MM.1S (cell line): ENCODE measurements around the gene MYH11.

Experiments used
- DNase-seq: peaks from one replicate; pipeline ENCODE4 v3.0.0-alpha.2; 2015
- H2AFZ ChIP-seq: fragments of 300-600 bp; sonication (generic); 2 replicates; pipeline ENCODE4 v1.6.0; 2016; ENCODE audit warnings: antibody characterized with exemption, low read length
- H3F3A ChIP-seq: fragments of 300-600 bp; sonication (generic); 2 replicates; pipeline ENCODE4 v1.6.1; 2016; ENCODE audit warnings: mild to moderate bottlenecking, antibody characterized with exemption, low read length, moderate library complexity, mixed read lengths; ENCODE audit not compliant: insufficient read depth
- H3K27ac ChIP-seq: fragments of 300-600 bp; sonication (generic); 2 replicates; pipeline ENCODE4 v1.5.1; 2016; ENCODE audit warnings: mild to moderate bottlenecking, low read length
- H3K27me3 ChIP-seq: fragments of 300-600 bp; sonication (generic); replicated peaks from 2 replicates; pipeline ENCODE4 v1.6.0; 2016; ENCODE audit warnings: low read length; ENCODE audit not compliant: insufficient read depth
- H3K36me3 ChIP-seq: fragments of 300-600 bp; sonication (generic); replicated peaks from 2 replicates; pipeline ENCODE4 v1.6.1; 2016; ENCODE audit warnings: mild to moderate bottlenecking, low read length, mixed read lengths; ENCODE audit not compliant: insufficient read depth
- H3K4me1 ChIP-seq: fragments of 300-600 bp; sonication (generic); 2 replicates; pipeline ENCODE4 v1.6.1; 2016; ENCODE audit warnings: low read length, mixed read lengths
- H3K4me2 ChIP-seq: fragments of 300-600 bp; sonication (generic); 2 replicates; pipeline ENCODE4 v1.6.0; 2016; ENCODE audit warnings: low read depth, low read length
- H3K4me3 ChIP-seq: fragments of 300-600 bp; sonication (generic); 2 replicates; pipeline ENCODE4 v1.5.1; 2016; ENCODE audit warnings: low read length, mixed read lengths
- H3K79me2 ChIP-seq: fragments of 300-600 bp; sonication (generic); 2 replicates; pipeline ENCODE4 v1.6.1; 2016; ENCODE audit warnings: mixed run types, low read length, mixed read lengths
- H3K9ac ChIP-seq: fragments of 300-600 bp; sonication (generic); 2 replicates; pipeline ENCODE4 v1.6.1; 2016; ENCODE audit warnings: low read length, mixed read lengths
- H3K9me2 ChIP-seq: fragments of 300-600 bp; sonication (generic); replicated peaks from 2 replicates; pipeline ENCODE4 v1.6.1; 2016; ENCODE audit warnings: mild to moderate bottlenecking, low read length, mixed read lengths; ENCODE audit not compliant: insufficient read depth
- H3K9me3 ChIP-seq: fragments of 300-600 bp; sonication (generic); replicated peaks from 2 replicates; pipeline ENCODE4 v1.6.1; 2016; ENCODE audit warnings: mild to moderate bottlenecking, low read length, mixed read lengths; ENCODE audit not compliant: insufficient read depth
- H4K20me1 ChIP-seq: fragments of 300-600 bp; sonication (generic); 2 replicates; pipeline ENCODE4 v1.6.1; 2016; ENCODE audit warnings: mild to moderate bottlenecking, low read length, moderate library complexity, mixed read lengths; ENCODE audit not compliant: insufficient read depth
- EZH2 ChIP-seq: fragments of 300-600 bp; sonication (generic); optimal IDR thresholded peaks from 2 replicates; pipeline ENCODE3; 2017; ENCODE audit warnings: low read depth, mild to moderate bottlenecking, antibody characterized with exemption, low read length, mixed read lengths
- EZH2phosphoT487 ChIP-seq: fragments of 300-600 bp; sonication (generic); IDR thresholded peaks from 2 replicates; pipeline ENCODE4 v1.6.1; 2018; ENCODE audit warnings: antibody characterized with exemption, low read length
- TF ChIP-seq, protein P1 (sequence below): fragments of 300-600 bp; sonication (generic); IDR thresholded peaks from 2 replicates; pipeline ENCODE4 v1.5.1; 2016; ENCODE audit warnings: antibody characterized with exemption, low read length, mixed read lengths

The MYH11 gene

DNA sequence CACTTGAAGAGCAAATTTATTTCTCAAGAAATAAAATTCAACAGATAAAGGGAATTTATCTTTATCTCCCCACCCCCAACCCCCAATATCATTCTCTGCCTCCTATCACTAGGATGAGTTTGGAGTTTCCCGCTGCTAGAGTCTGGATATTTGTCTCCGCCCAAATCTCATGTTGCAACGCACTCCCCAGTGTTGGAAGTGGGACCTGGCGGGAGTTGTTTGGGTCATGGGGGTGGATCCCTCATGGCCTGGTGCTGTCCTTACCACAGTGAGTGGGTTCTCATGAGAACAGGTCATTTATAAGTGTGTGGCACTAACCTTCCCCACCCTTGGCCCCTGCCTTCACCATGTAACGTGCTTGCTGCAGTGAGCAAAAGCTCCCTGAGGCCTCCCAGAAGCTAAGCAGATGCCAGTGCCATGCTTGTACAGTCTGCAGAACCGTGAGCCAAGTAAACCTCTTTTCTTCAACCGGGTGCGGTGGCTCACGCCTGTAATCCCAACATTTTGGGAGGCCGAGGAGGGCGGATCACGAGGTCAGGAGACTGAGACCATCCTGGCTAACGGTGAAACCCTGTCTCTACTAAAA, 25.1 kb upstream of the MYH11 start:
- Histone ChIP-seq H3K27ac (no peak overlapping the region), H2AFZ (no peak overlapping the region), H4K20me1 (no peaks in the 10 kb centered on the region), H3K9me2 (no peaks in the 10 kb centered on the region), H3K79me2 (peaks cover 48% of the 10 kb centered on the region), H3K4me3 (no peak overlapping the region), H3K4me2 (no peak overlapping the region), H3K36me3 (no peaks in the 10 kb centered on the region; the same call in 1 of the 2 replicates), H3K9ac (no peak overlapping the region), H3K27me3 (no peaks in the 10 kb centered on the region), H3K4me1 (no peaks in the 10 kb centered on the region), H3F3A (no peaks in the 10 kb centered on the region), H3K9me3 (no peaks in the 10 kb centered on the region)
- TF ChIP-seq EZH2phosphoT487 (no peak), EZH2 (no peak)
- TF ChIP-seq, protein P1, sequence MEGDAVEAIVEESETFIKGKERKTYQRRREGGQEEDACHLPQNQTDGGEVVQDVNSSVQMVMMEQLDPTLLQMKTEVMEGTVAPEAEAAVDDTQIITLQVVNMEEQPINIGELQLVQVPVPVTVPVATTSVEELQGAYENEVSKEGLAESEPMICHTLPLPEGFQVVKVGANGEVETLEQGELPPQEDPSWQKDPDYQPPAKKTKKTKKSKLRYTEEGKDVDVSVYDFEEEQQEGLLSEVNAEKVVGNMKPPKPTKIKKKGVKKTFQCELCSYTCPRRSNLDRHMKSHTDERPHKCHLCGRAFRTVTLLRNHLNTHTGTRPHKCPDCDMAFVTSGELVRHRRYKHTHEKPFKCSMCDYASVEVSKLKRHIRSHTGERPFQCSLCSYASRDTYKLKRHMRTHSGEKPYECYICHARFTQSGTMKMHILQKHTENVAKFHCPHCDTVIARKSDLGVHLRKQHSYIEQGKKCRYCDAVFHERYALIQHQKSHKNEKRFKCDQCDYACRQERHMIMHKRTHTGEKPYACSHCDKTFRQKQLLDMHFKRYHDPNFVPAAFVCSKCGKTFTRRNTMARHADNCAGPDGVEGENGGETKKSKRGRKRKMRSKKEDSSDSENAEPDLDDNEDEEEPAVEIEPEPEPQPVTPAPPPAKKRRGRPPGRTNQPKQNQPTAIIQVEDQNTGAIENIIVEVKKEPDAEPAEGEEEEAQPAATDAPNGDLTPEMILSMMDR, result no peak
- DNase-seq, result no peak

DNA sequence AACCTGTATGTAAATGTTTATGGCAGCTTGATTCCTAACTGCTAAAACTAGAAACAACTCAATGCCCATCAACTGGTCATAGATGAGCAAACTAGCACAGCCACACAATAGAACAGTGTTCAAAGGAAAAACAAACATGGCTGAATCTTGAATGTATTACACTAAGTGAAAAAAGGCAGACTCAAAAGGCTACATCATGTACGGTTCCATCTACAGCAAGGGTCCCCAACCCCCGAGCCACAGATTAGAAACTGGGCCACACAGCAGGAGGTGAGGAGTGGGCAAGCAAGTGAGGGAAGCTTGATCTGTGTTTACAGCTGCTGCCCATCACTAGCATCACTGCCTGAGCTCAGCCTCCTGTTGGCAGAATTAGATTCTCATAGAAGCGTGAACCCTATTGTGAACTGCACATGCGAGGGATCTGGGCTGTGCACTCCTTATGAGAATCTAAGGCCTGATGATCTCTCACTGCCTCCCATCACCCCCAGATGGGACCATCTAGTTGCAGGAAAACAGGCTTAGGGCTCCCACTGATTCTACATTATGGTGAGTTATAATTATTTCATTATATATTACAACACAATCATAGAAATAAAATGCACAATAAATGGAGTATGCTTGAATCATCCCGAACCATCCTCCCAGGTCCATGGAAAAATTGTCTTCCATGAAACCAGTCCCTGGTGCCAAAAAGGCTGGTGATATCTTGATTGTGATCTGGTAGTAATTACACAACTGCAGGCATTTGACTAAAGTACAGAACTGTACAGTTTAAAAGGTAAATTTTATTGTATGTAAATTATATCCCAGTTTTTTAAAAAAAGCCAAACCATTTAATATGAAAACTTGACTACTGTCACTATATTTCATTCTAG, 23.8 kb upstream of the MYH11 start:
- Histone ChIP-seq H3K9ac (no peak overlapping the region), H3K36me3 (no peaks in the 10 kb centered on the region; the same call in 1 of the 2 replicates), H3K4me1 (no peaks in the 10 kb centered on the region), H3F3A (no peaks in the 10 kb centered on the region), H3K27ac (no peak overlapping the region), H3K9me3 (no peaks in the 10 kb centered on the region), H2AFZ (no peak overlapping the region), H3K79me2 (peaks cover 36% of the 10 kb centered on the region), H3K4me3 (no peak overlapping the region), H3K4me2 (no peak overlapping the region), H4K20me1 (no peaks in the 10 kb centered on the region), H3K27me3 (no peaks in the 10 kb centered on the region), H3K9me2 (no peaks in the 10 kb centered on the region)
- TF ChIP-seq EZH2 (no peak), EZH2phosphoT487 (no peak)
- TF ChIP-seq, protein P1, result no peak
- DNase-seq, result no peak

DNA sequence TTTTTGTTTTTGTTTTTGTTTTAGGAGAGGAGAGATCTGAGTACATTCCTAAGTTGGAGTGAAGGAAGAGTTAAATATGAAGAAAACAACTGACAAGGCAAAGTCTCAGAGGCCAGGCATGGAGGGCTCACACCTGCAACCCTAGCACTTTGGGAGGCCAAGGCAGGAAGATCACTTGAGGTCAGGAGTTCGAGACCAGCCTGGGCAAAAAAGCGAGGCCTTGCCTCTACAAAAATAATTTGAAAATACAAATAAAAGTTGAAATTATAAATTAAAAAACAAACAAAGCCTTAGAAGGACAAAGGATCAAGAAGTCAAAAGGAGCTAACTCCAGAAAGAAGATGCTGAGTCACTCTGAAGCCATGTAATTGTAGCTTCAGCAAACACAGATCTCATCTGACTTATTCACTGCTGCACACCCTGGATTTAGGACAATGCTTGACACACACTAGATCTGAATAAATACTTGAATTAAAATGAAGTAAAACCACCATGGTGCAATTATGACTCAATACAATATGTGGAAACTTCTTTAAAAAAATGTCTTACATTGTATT, 22.5 kb upstream of the MYH11 start:
- no peak overlapping the region for H2AFZ ChIP-seq
- no peak overlapping the region for H3K27ac ChIP-seq
- TF ChIP-seq EZH2 (no peak), EZH2phosphoT487 (no peak)
- TF ChIP-seq, protein P1, result no peak
- no peak overlapping the region for H3K9ac ChIP-seq
- H3K36me3 ChIP-seq, result no peaks in the 10 kb centered on the region; the same call in 1 of the 2 replicates
- no peaks in the 10 kb centered on the region for H3K9me2 ChIP-seq
- H4K20me1 ChIP-seq, result no peaks in the 10 kb centered on the region
- peaks cover 23% of the 10 kb centered on the region for H3K79me2 ChIP-seq
- no peaks in the 10 kb centered on the region for H3K9me3 ChIP-seq
- no peak for DNase-seq
- H3K27me3 ChIP-seq, result no peaks in the 10 kb centered on the region
- H3F3A ChIP-seq, result no peaks in the 10 kb centered on the region
- H3K4me3 ChIP-seq, result no peak overlapping the region
- H3K4me2 ChIP-seq, result no peak overlapping the region
- H3K4me1 ChIP-seq, result no peaks in the 10 kb centered on the region
